Caco-2 (cell line): ENCODE data around the gene FHDC1. TPM values are rescaled to one million over a fixed set of nuclear protein-coding genes. Genes with fewer than 3 reads are reported as not detected.

ENCODE experiments used
- BruUV-seq: library from RNA; stranded (reverse); fragments of 400-500 nt; replicated peaks from 2 replicates; lab custom pipeline; 2021; lab: Mats Ljungman, UMichigan
- CTCF ChIA-PET: fragments of 300-600 bp; sonication (Branson Sonifier 250); formaldehyde crosslinking; loops from one replicate; lab custom pipeline; 2022; ENCODE audit warnings: antibody characterized with exemption; lab: Charles Lee
- POLR2A ChIA-PET: fragments of 300-600 bp; sonication (Branson Sonifier 250); formaldehyde crosslinking; loops from one replicate; lab custom pipeline; 2022; ENCODE audit warnings: antibody characterized with exemption; lab: Charles Lee
- DNase-seq, 2 experiments: peaks; one replicate each; pipeline versions ENCODE4 v3.0.0 to v3.0.0-alpha.2; 2020 to 2022
- H3K27me3 ChIP-seq: replicated peaks from 2 replicates; pipeline ENCODE4 v1.6.0; 2011; ENCODE audit warnings: low read length; ENCODE audit not compliant: control insufficient read depth, insufficient read depth
- H3K36me3 ChIP-seq: 2 replicates; pipeline ENCODE4 v1.5.1; 2011; ENCODE audit warnings: low read length; ENCODE audit not compliant: control insufficient read depth, insufficient read depth
- H3K4me1 ChIP-seq: fragments of 250-450 bp; sonication (Bioruptor Pico); 2 replicates; pipeline ENCODE4 v1.5.1; 2020; ENCODE audit warnings: mild to moderate bottlenecking
- H3K4me3 ChIP-seq: 2 replicates; pipeline ENCODE4 v1.5.1; 2011; ENCODE audit warnings: low read depth, mild to moderate bottlenecking, control low read depth, low read length
- H3K9me3 ChIP-seq: fragments of 250-450 bp; sonication (Bioruptor Pico); 2 replicates; pipeline ENCODE4 v1.5.1; 2020; ENCODE audit warnings: mild to moderate bottlenecking, moderate library complexity
- H3K27ac Mint-ChIP-seq: one replicate; pipeline ENCODE4 v1.8.0; 2022; ENCODE audit warnings: mixed read lengths; ENCODE audit not compliant: unreplicated experiment
- H3K27me3 Mint-ChIP-seq: one replicate; pipeline ENCODE4 v1.8.0; 2022; ENCODE audit warnings: mixed read lengths; ENCODE audit not compliant: insufficient read depth, unreplicated experiment
- H3K36me3 Mint-ChIP-seq: one replicate; pipeline ENCODE4 v1.8.0; 2022; ENCODE audit warnings: mild to moderate bottlenecking, mixed read lengths; ENCODE audit not compliant: insufficient read depth, unreplicated experiment
- H3K4me1 Mint-ChIP-seq: one replicate; pipeline ENCODE4 v1.8.0; 2022; ENCODE audit warnings: low read depth, mixed read lengths; ENCODE audit not compliant: unreplicated experiment
- H3K4me3 Mint-ChIP-seq: one replicate; pipeline ENCODE4 v1.8.0; 2022; ENCODE audit warnings: mild to moderate bottlenecking, moderate library complexity, mixed read lengths; ENCODE audit not compliant: unreplicated experiment
- H3K9me3 Mint-ChIP-seq: one replicate; pipeline ENCODE4 v1.8.0; 2022; ENCODE audit warnings: mixed read lengths; ENCODE audit not compliant: unreplicated experiment
- intact Hi-C: fragments of 100-400 bp; cut with micrococcal nuclease; formaldehyde crosslinking; loops from one replicate; pipeline ENCODE4 v1.10.0; 2022; ENCODE audit not compliant: unreplicated experiment
- total RNA-seq: library from RNA; stranded (reverse); gene quantifications from 2 replicates; pipeline ENCODE4 v1.2.3, GENCODE V29; 2022
- TF ChIP-seq, protein P1 (sequence below), 2 experiments: fragments of 200-600 bp in 1 of 2; IDR thresholded peaks; 1 replicate in 1 of 2; 2 replicates in 1 of 2; pipeline versions ENCODE4 v1.5.1 to v1.8.0; 2011 to 2022; ENCODE audit warnings: antibody characterized with exemption in 1 of 2, control low read depth in 1 of 2, inconsistent platforms in 1 of 2, low read depth in 1 of 2, low read length in 1 of 2, mild to moderate bottlenecking in 1 of 2, moderate library complexity in 1 of 2; ENCODE audit not compliant: insufficient read depth in 1 of 2, severe bottlenecking in 1 of 2, unreplicated experiment in 1 of 2

Gene FHDC1
- total RNA-seq, 1 experiment from 2014 or later, result 1.4 TPM

DNA sequence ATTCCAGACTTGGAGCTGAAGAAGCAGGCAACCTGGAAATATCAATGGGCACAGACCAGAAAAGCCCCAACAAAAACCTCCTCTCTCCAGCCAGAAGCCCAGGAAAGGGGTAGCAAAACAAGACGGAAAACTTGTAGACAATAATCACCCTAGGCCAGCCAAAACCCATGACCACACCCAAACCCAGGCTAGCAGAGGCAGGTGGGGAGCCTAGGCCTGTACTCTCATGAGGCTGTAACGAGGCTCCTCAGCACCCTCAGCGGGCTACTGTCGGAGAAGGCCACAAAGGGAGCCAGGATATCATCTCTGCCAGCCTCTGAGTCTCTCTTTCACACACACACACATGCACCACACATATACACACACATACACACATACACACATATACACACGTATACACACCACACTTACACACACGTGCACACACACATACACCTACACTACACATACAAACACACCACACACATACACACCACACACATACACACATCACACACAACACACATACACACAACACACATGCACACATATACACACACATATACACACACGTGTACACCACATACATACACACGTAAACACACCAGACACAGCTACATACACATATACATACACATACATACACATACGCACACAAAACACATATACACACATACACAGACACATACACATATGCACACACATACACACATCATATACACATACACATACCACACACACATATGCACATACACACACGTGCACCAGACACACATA, 90.6 kb downstream of the FHDC1 start:
- CTCF ChIA-PET, result no interaction called here
- Histone ChIP-seq H3K4me1 (no peaks in the 10 kb centered on the region), H3K4me3 (no peak overlapping the region), H3K27me3 (no peaks in the 10 kb centered on the region), H3K36me3 (no peaks in the 10 kb centered on the region), H3K9me3 (no peaks in the 10 kb centered on the region)
- Mint-ChIP-seq H3K27me3 (no peaks in the 10 kb centered on the region), H3K4me1 (no peaks in the 10 kb centered on the region), H3K27ac (no peak overlapping the region), H3K4me3 (no peak overlapping the region), H3K36me3 (no peaks in the 10 kb centered on the region), H3K9me3 (peaks cover 21% of the 10 kb centered on the region)
- BruUV-seq, result no TSS peak
- POLR2A ChIA-PET, result no interaction called here
- no peak for DNase-seq
- intact Hi-C loops, result no loop called here
- TF ChIP-seq, protein P1, sequence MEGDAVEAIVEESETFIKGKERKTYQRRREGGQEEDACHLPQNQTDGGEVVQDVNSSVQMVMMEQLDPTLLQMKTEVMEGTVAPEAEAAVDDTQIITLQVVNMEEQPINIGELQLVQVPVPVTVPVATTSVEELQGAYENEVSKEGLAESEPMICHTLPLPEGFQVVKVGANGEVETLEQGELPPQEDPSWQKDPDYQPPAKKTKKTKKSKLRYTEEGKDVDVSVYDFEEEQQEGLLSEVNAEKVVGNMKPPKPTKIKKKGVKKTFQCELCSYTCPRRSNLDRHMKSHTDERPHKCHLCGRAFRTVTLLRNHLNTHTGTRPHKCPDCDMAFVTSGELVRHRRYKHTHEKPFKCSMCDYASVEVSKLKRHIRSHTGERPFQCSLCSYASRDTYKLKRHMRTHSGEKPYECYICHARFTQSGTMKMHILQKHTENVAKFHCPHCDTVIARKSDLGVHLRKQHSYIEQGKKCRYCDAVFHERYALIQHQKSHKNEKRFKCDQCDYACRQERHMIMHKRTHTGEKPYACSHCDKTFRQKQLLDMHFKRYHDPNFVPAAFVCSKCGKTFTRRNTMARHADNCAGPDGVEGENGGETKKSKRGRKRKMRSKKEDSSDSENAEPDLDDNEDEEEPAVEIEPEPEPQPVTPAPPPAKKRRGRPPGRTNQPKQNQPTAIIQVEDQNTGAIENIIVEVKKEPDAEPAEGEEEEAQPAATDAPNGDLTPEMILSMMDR (IDR thresholded peaks at IDR 0.05; ENCODE audit: insufficient read depth in 1 of 2, low read depth in 1 of 2, low read length in 1 of 2, severe bottlenecking in 1 of 2, unreplicated experiment in 1 of 2), result no peak

DNA sequence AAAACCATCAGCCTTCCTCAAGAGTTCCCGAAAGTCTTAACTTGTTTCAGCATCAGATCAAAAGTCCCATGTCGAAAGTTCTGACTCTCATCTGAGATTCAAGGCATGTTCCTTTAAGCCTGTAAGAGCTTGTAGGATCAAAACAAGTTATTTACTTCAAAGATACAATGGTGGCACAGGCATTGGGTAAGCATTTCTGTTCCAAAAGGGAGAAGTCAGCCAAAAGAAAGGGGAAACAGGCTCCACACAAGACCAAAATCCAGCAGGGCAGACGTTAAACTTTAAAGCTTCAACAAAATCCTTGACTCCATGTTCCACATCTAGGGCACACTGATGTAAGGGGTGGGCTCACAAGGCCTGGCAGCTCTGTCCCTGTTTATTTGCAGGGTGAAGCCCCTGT, 91.7 kb downstream of the FHDC1 start:
- H3K9me3 Mint-ChIP-seq, result peaks cover 21% of the 10 kb centered on the region

DNA sequence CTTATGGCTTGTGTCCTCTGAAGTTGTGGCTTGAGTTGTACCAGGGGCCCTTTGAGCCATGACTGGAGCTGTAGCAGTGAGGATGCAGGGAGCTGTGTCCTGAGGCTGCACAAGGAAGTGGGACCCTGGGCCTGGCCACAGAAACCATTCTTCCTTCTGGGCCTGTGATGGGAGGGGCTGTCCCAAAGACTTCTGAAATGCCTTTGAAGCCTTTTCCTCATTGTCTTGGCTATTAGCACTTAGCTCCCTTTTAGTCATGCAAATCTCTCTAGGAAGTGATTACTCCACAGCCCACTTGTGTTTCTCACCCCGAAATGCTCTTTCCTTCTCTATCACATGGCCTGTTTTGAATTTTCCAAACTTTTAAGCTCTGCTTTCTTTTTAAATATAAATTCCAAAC, 92.4 kb downstream of the FHDC1 start:
- H3K4me3 Mint-ChIP-seq, result no peak overlapping the region
- TF ChIP-seq, protein P1 (IDR thresholded peaks at IDR 0.05; ENCODE audit: insufficient read depth in 1 of 2, low read depth in 1 of 2, low read length in 1 of 2, severe bottlenecking in 1 of 2, unreplicated experiment in 1 of 2), result no peak
- ChIA-PET POLR2A (no interaction called here), CTCF (no interaction called here)
- H3K4me3 ChIP-seq, result no peak overlapping the region
- no peaks in the 10 kb centered on the region for H3K27me3 Mint-ChIP-seq
- H3K4me1 Mint-ChIP-seq, result no peaks in the 10 kb centered on the region
- no peak for DNase-seq
- intact Hi-C loops, result no loop called here
- no peaks in the 10 kb centered on the region for H3K27me3 ChIP-seq
- no peaks in the 10 kb centered on the region for H3K9me3 ChIP-seq
- no TSS peak for BruUV-seq
- H3K36me3 Mint-ChIP-seq, result no peaks in the 10 kb centered on the region
- H3K36me3 ChIP-seq, result no peaks in the 10 kb centered on the region
- no peaks in the 10 kb centered on the region for H3K4me1 ChIP-seq
- peaks cover 21% of the 10 kb centered on the region for H3K9me3 Mint-ChIP-seq
- H3K27ac Mint-ChIP-seq, result no peak overlapping the region

More for the DNA sequence above, 91.7 kb downstream of the FHDC1 start:
- Histone ChIP-seq H3K36me3 (no peaks in the 10 kb centered on the region), H3K27me3 (no peaks in the 10 kb centered on the region), H3K4me1 (no peaks in the 10 kb centered on the region), H3K9me3 (no peaks in the 10 kb centered on the region), H3K4me3 (no peak overlapping the region)
- CTCF ChIA-PET, result no interaction called here
- intact Hi-C loops, result no loop called here
- Mint-ChIP-seq H3K4me1 (no peaks in the 10 kb centered on the region), H3K27me3 (no peaks in the 10 kb centered on the region), H3K4me3 (no peak overlapping the region), H3K36me3 (no peaks in the 10 kb centered on the region), H3K27ac (no peak overlapping the region)
- no TSS peak for BruUV-seq
- TF ChIP-seq, protein P1 (IDR thresholded peaks at IDR 0.05; ENCODE audit: insufficient read depth in 1 of 2, low read depth in 1 of 2, low read length in 1 of 2, severe bottlenecking in 1 of 2, unreplicated experiment in 1 of 2), result no peak
- DNase-seq, result no peak
- POLR2A ChIA-PET, result no interaction called here

Other genes starting within 250 kb of the FHDC1 start
- 0.95 and 1.0 TPM in 2 replicates for gene TIGD4, start 156.6 kb upstream of the FHDC1 start, total RNA-seq
- gene ARFIP1, start 156.4 kb upstream of the FHDC1 start, total RNA-seq, result 26.9 and 31.9 TPM in 2 replicates